Large intestine (tissue), 3 donors: ENCODE data around the gene METTL16. TPM values are rescaled to one million over a fixed set of nuclear protein-coding genes. Genes with fewer than 3 reads are reported as not detected.
A peak's percentile ranks its signal among the peaks of the same experiment; 100 is the strongest.

ENCODE experiments used
- DNase-seq, 2 donors: peaks; one replicate each; pipeline versions ENCODE4 v3.0.0 to v3.0.0-alpha.2; 2013
- H3K27ac ChIP-seq: one replicate; pipeline ENCODE4 v1.5.1; 2013; ENCODE audit warnings: low read length
- H3K27me3 ChIP-seq: 2 replicates; pipeline ENCODE4 v1.6.1; 2013; ENCODE audit warnings: low read length; ENCODE audit not compliant: control insufficient read depth, insufficient read depth
- H3K36me3 ChIP-seq: 2 replicates; pipeline ENCODE4 v1.6.1; 2013; ENCODE audit warnings: low read length; ENCODE audit not compliant: control insufficient read depth, insufficient read depth
- H3K4me1 ChIP-seq: one replicate; pipeline ENCODE4 v1.6.1; 2013; ENCODE audit warnings: low read length; ENCODE audit not compliant: control insufficient read depth, insufficient read depth
- H3K4me3 ChIP-seq: one replicate; pipeline ENCODE4 v1.5.1; 2013; ENCODE audit warnings: low read length
- H3K9me3 ChIP-seq: one replicate; pipeline ENCODE4 v1.6.1; 2013; ENCODE audit warnings: mild to moderate bottlenecking, low read depth, low read length, moderate library complexity; ENCODE audit not compliant: control insufficient read depth
- WGBS: methylation state at CpG from one replicate; pipeline ENCODE4 v1.1.5; 2013; ENCODE audit warnings: low lambda C conversion rate; ENCODE audit not compliant: insufficient coverage; 5-methylcytosine and 5-hydroxymethylcytosine counted together
- polyA plus RNA-seq: library from polyadenylated mRNA; unstranded; fragments of 120-200 nt; gene quantifications from one replicate; pipeline ENCODE4 v1.2.1, GENCODE V29; 2013

The METTL16 gene
- polyA plus RNA-seq, 1 donor = 26.3 TPM

GRCh38 chr17:2406903-2407790 lies 104.5 kb downstream of the METTL16 start:
- Histone ChIP-seq H3K27ac (peak overlapping the region; percentile 100), H3K9me3 (no peaks in the 10 kb centered on the region), H3K4me3 (peak overlapping the region; percentile 13), H3K27me3 (no peaks in the 10 kb centered on the region), H3K36me3 (peaks cover 2% of the 10 kb centered on the region), H3K4me1 (peaks cover 45% of the 10 kb centered on the region)
- no CpG with 5 or more reads among the region's 15 CpGs for WGBS
- DNase-seq = peak; percentile 96 to 99

DNA sequence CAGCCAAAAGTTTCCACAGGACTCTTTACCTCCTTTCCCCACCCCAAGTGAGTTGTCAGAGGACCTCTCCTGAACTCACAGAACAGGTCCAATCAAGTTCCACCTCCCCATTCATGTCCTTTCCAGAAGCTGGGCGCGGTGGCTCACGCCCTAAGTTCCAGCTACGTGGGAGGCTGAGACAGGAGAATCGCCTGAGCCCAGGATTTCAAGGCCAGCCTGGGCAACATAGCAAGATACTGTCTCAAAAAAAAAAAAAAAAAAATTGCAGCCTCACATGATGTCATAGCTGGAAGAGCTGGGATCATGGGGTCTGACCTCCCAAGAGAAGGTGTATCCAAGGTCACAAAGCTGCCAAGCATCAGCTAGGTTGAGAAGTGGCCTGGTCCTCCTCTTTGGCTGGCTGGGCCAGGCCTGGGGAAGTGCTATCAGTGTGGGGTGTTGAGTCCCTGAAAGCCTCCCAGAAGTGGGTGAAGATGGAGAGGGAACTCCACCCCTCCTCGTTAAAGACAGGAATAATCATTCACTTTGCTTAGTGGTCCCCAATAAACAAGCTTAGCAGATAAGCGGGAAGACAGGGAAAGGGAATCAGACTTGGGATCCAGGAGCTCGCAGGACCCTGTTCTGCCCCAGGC lies 105.3 kb downstream of the METTL16 start:
- Histone ChIP-seq H3K36me3 (peaks cover 2% of the 10 kb centered on the region), H3K4me1 (peaks cover 45% of the 10 kb centered on the region), H3K27ac (peak overlapping the region; percentile 100), H3K4me3 (peak overlapping the region; percentile 13), H3K27me3 (no peaks in the 10 kb centered on the region), H3K9me3 (no peaks in the 10 kb centered on the region)
- no CpG with 5 or more reads among the region's 8 CpGs for WGBS
- peak in 1 of 2 donors; percentile 56 for DNase-seq

DNA sequence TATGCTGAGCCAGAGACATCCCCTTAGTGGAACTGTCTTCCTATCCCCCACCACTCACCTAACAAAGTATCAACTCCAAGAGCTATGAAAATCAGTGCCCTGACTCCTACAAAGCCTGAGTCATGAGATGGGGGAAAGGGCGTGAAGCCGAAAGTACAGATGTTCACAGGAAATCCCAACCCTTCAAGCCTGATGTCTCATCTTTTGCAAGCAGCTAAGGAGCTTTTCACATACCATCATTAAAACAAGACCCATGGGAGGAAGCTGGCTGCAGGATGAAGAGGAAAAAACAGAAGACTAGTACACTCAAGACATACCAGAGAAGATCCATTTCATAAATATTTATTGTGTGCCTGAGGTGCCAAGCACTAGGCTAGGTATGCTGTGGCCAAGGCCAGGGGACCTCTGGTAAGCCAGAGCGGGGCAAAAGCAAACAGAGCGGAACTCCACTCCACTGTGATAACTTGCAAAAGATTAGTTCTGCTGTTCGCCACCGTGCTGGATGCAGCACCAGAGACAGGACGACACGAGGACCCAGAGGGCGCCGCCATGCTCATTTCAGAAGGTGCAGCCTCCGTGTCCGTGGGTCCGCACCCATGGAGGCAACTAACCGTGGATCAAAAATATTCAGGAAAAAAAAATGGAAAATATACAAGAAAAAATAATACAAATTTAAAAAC lies 106.3 kb downstream of the METTL16 start:
- Histone ChIP-seq H3K4me1 (peaks cover 45% of the 10 kb centered on the region), H3K9me3 (no peaks in the 10 kb centered on the region), H3K27me3 (no peaks in the 10 kb centered on the region), H3K27ac (peak overlapping the region; percentile 100), H3K36me3 (peaks cover 2% of the 10 kb centered on the region), H3K4me3 (no peak overlapping the region)
- WGBS = no CpG with 5 or more reads among the region's 14 CpGs
- no peak for DNase-seq

GRCh38 chr17:2403044-2403443 lies 108.6 kb downstream of the METTL16 start:
- H3K4me3 ChIP-seq = no peak overlapping the region
- peaks cover 54% of the 10 kb centered on the region for H3K4me1 ChIP-seq
- DNase-seq = no peak
- no peak overlapping the region for H3K27ac ChIP-seq
- H3K36me3 ChIP-seq = peaks cover 2% of the 10 kb centered on the region
- H3K27me3 ChIP-seq = no peaks in the 10 kb centered on the region
- H3K9me3 ChIP-seq = peaks cover 5% of the 10 kb centered on the region
- WGBS = no CpG with 5 or more reads among the region's 4 CpGs

DNA sequence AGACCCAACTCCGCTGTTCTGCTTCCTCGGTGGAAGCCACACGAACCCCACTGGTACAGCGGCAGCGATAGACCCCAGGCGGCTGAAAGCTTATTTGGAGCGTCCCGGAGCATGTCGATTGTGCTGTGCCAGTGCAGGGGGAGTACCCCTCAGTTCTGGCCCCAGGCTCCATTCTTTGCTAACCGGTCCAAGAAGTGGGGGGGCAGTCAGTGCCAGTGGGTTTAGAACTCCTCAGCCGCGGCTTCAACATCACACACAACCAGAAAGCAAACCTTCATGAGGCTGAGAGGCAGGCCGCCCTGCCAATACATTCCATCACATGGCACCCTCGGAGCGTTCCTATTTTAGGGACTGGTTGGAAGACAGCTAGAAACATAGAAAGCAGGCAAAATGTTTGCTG lies 109.1 kb downstream of the METTL16 start:
- H3K4me3 ChIP-seq = peak overlapping the region; percentile 61
- no peak for DNase-seq

DNA sequence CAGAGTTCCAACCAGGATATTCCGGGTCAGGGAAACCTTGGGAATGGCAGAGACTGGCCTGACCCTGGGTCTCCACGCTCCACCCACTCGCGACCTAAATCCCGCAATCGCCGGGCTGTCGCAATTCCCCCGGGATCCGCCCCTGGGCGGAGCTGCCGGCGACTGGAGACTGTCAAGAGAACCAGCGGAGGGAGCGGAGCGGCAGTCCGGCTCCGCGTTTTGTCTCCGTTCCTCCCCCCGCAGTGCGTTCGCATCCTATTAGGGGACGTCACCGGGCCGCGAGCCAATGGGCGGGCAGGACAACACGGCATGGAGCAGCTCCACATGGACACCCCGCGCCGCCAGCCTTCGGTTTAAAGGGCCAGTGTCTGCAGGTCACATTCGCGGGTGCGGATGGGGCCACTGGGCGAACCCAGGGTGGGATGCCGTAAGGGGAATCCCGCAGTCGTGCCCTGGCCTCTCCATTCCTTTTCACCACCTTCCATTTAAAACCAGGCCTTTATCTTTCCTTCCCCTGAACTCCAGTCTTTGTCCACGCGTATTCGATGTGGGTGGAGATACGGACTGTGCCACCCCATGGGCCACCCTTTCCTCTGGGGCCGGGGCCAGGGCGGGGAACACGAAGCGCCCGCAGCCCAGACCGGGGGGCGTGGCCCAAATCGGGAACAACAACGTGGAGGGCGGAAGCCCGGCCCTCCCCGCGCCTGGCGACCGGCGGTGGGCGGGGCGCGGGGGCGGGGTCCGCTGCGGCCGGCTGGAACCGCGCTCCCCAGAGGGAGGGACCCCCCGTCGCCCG lies 110.1 kb downstream of the METTL16 start:
- Histone ChIP-seq H3K4me3 (peak overlapping the region; percentile 77), H3K36me3 (peaks cover 2% of the 10 kb centered on the region), H3K27ac (peak overlapping the region; percentile 100), H3K9me3 (peaks cover 5% of the 10 kb centered on the region), H3K27me3 (no peaks in the 10 kb centered on the region), H3K4me1 (peaks cover 53% of the 10 kb centered on the region)
- no CpG with 5 or more reads among the region's 72 CpGs for WGBS
- peak; percentile 99 to 100 for DNase-seq

More for the DNA sequence above, 109.1 kb downstream of the METTL16 start:
- peaks cover 2% of the 10 kb centered on the region for H3K36me3 ChIP-seq
- peak overlapping the region; percentile 79 for H3K27ac ChIP-seq
- no CpG with 5 or more reads among the region's 15 CpGs for WGBS
- H3K9me3 ChIP-seq = peaks cover 5% of the 10 kb centered on the region
- H3K4me1 ChIP-seq = peaks cover 54% of the 10 kb centered on the region
- H3K27me3 ChIP-seq = no peaks in the 10 kb centered on the region

- Histone ChIP-seq H3K27ac (peak within 1 kb of the TSS; percentile 100), H3K4me3 (peak within 1 kb of the TSS; percentile 96), H3K9me3 (peaks cover 5% of the 10 kb centered on the region), H3K4me1 (peaks cover 53% of the 10 kb centered on the region), H3K27me3 (no peaks in the 10 kb centered on the region), H3K36me3 (peaks cover 2% of the 10 kb centered on the region)
- peak; percentile 94 to 97 for DNase-seq
- WGBS = no CpG with 5 or more reads among the region's 51 CpGs
Measured at GRCh38 chr17:2400877-2401425, 110.7 kb downstream of the METTL16 start, which contains the start of gene MNT. Gene MNT (minus strand): TSS chr17:2401060. CDS start chr17:2400712, 348 bp downstream.

GRCh38 chr17:2400474-2400866 lies 111.2 kb downstream of the METTL16 start:
- no CpG with 5 or more reads among the region's 43 CpGs for WGBS
- peak overlapping the region; percentile 96 for H3K4me3 ChIP-seq
- peaks cover 2% of the 10 kb centered on the region for H3K36me3 ChIP-seq
- peaks cover 5% of the 10 kb centered on the region for H3K9me3 ChIP-seq
- H3K27me3 ChIP-seq = no peaks in the 10 kb centered on the region
- peak in 1 of 2 donors; percentile 66 for DNase-seq
- peaks cover 53% of the 10 kb centered on the region for H3K4me1 ChIP-seq
- H3K27ac ChIP-seq = peak overlapping the region; percentile 100

DNA sequence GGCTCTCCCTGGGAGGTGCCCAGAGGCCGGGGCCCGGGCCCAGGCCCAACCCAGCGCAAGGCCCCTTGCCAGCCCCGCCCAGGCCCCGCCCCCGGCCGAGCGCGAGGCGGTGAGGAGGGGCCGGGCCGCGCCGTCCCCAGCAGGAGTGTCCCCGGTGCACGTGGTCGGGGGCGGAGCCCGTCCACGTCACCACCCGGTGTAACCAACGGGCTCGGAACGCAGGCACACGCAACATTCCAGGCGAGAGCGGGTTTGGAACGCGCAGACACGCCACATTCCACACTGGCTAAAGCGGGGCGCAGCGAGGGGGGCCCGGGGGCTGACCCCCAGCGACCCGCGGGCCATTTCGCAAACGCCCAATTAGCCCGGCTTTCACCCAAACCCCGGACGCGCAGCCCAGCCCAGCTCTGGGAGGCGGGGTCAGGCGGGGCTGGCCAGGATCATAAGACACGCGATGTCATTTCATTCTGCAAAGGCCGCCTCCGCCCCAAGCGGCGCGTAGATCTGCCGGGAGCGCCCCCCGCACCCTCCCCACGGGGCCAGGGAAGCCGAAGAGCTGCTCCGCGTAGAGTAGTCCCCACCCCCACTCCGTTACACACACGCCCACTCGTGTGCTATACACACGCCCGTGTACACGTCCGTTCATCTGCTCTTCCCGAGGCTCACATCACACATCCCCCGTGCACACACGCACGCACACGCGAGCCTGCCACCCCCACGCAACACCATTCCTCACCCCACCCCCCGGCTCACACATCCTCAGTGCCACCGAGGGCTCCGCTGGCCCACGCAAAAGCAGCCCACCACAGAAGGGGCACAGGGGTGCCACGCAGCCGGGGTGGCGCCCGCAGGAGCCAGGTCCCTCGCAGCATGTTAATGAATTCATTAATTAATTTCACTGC lies 111.9 kb downstream of the METTL16 start:
- H3K9me3 ChIP-seq = peaks cover 5% of the 10 kb centered on the region
- H3K27me3 ChIP-seq = no peaks in the 10 kb centered on the region
- H3K36me3 ChIP-seq = no peaks in the 10 kb centered on the region
- H3K4me3 ChIP-seq = peak overlapping the region; percentile 96
- H3K27ac ChIP-seq = peak overlapping the region; percentile 100
- no CpG with 5 or more reads among the region's 82 CpGs for WGBS
- peak; percentile 98 to 99 for DNase-seq
- peaks cover 54% of the 10 kb centered on the region for H3K4me1 ChIP-seq
